Endodermal cell (in vitro differentiated cells): Measurements from ENCODE around the gene ERP27. TPM values are rescaled to one million over a fixed set of nuclear protein-coding genes. Genes with fewer than 3 reads are reported as not detected.

Experiments used
- DNase-seq: peaks from one replicate; pipeline ENCODE4 v3.0.0-alpha.2; 2017
- H3K27ac ChIP-seq: 2 replicates; pipeline ENCODE4 v1.5.1; 2013; ENCODE audit warnings: mild to moderate bottlenecking, low read depth, low read length, moderate library complexity
- H3K27me3 ChIP-seq: 2 replicates; pipeline ENCODE4 v1.6.1; 2013; ENCODE audit warnings: mild to moderate bottlenecking, low read length, moderate library complexity; ENCODE audit not compliant: insufficient read depth, control insufficient read depth, poor library complexity, severe bottlenecking
- H3K36me3 ChIP-seq: 2 replicates; pipeline ENCODE4 v1.7.0; 2013; ENCODE audit warnings: mild to moderate bottlenecking, low read length, moderate library complexity; ENCODE audit not compliant: control insufficient read depth, insufficient read depth
- H3K4me1 ChIP-seq: one replicate; pipeline ENCODE4 v1.7.0; 2013; ENCODE audit warnings: low read length; ENCODE audit not compliant: control insufficient read depth, insufficient read depth
- H3K4me3 ChIP-seq: 2 replicates; pipeline ENCODE4 v1.5.1; 2013; ENCODE audit warnings: mild to moderate bottlenecking, low read length, moderate library complexity
- H3K9ac ChIP-seq: 2 replicates; pipeline ENCODE4 v1.6.1; 2013; ENCODE audit warnings: mild to moderate bottlenecking, low read length, moderate library complexity; ENCODE audit not compliant: poor library complexity, severe bottlenecking; ENCODE audit errors: extremely low read depth
- H3K9me3 ChIP-seq: 2 replicates; pipeline ENCODE4 v1.6.1; 2013; ENCODE audit warnings: mild to moderate bottlenecking, low read length, moderate library complexity; ENCODE audit not compliant: control insufficient read depth
- H3K27ac Mint-ChIP-seq: 2 replicates; pipeline ENCODE4 v1.8.0; 2020; ENCODE audit warnings: mixed read lengths
- H3K27me3 Mint-ChIP-seq: 2 replicates; pipeline ENCODE4 v1.8.0; 2021; ENCODE audit warnings: mild to moderate bottlenecking, mixed read lengths; ENCODE audit not compliant: insufficient read depth
- H3K36me3 Mint-ChIP-seq: 2 replicates; pipeline ENCODE4 v1.8.0; 2020; ENCODE audit warnings: low read depth, mixed read lengths
- H3K4me1 Mint-ChIP-seq: 2 replicates; pipeline ENCODE4 v1.8.0; 2020; ENCODE audit warnings: mixed read lengths
- H3K4me3 Mint-ChIP-seq: 2 replicates; pipeline ENCODE4 v1.8.0; 2020; ENCODE audit warnings: mild to moderate bottlenecking, moderate library complexity, mixed read lengths
- H3K9me3 Mint-ChIP-seq: 2 replicates; pipeline ENCODE4 v1.8.0; 2020; ENCODE audit warnings: mild to moderate bottlenecking, mixed read lengths
- WGBS, 2 experiments: methylation state at CpG; one replicate each; pipeline versions ENCODE4 v1.1.5 to v1.1.7; 2013; ENCODE audit warnings: missing lambda C conversion rate in 2 of 2, mixed read lengths in 1 of 2; ENCODE audit not compliant: insufficient coverage in 1 of 2, insufficient read length in 1 of 2; 5-methylcytosine and 5-hydroxymethylcytosine counted together
- long read RNA-seq, 4 experiments: library from polyadenylated mRNA in 2 of 4; library from RNA in 1 of 4; library from capped mRNA in 1 of 4; stranded (forward) in 3 of 4; unstranded in 1 of 4; transcript quantifications; one replicate each; pipeline ENCODE4 v2.0.0, GENCODE V29; 2020 to 2021; ENCODE audit warnings: inconsistent platforms in 1 of 4
- polyA plus RNA-seq, 2 experiments: library from polyadenylated mRNA; stranded (reverse); fragments of 50-300 nt; gene quantifications; one replicate each; pipeline ENCODE4 v1.2.3, GENCODE V29; 2013
- total RNA-seq, 2 donors: library from RNA; stranded (reverse); fragmentation: NEBNext Ultra II Directional in 1 of 2; extraction: Animal tissue kit (Norgen Biotek cat#: 25700) in 1 of 2; gene quantifications; 2 replicates in 1 of 2; 3 replicates in 1 of 2; pipeline ENCODE4 v1.2.1, GENCODE V29; 2021
- TF ChIP-seq, protein P1 (sequence below): fragments of 200-600 bp; sonication (generic); conservative IDR thresholded peaks from 2 replicates; pipeline ENCODE4 v1.5.0; 2021; ENCODE audit warnings: antibody characterized with exemption, mild to moderate bottlenecking

The ERP27 gene
- total RNA-seq = under 1 TPM; 0.15 to 0.22 TPM
- 0.11 TPM for polyA plus RNA-seq (2013, experiment 1 of 2)
- polyA plus RNA-seq (2013, experiment 2 of 2) = not detected
- long read RNA-seq, experiment 1 = 0 reads
- long read RNA-seq, experiment 2, partial matches to known transcripts = 0 of 4 reads
- long read RNA-seq, experiment 2, other reads (novel, unspliced or antisense) = 0 of 4 reads
- long read RNA-seq, experiment 3, partial matches to known transcripts = 0 of 1 reads
- long read RNA-seq, experiment 3, other reads (novel, unspliced or antisense) = 0 of 1 reads
- long read RNA-seq, experiment 4, partial matches to known transcripts = 0 of 1 reads
- long read RNA-seq, experiment 4, other reads (novel, unspliced or antisense) = 0 of 1 reads

DNA sequence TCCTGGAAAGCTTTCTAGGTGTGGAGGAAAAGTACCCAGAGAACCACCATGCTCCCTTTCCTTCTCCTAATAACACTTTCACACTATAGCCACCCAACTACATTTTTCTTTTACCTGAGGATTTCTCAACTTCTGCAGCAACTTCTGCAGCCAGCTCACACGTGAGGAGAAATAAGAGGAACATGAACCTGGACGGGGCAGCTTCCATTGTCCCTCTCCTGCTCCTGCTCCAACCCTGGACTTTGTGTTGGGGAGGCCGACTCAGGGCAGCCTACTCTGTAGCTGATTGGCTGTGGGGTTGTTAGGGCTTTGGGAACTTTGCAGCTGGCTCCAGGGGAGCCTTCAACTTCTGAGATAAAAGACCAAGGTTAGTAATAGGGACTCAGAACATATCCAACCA is at the start of gene ERP27:
ERP27 (minus strand) TSS at position 237 of the 400 bp plus-strand sequence; CDS start at position 208, 29 bp downstream.
- H3K27me3 Mint-ChIP-seq = no peaks in the 10 kb centered on the region
- no peaks in the 10 kb centered on the region for H3K27me3 ChIP-seq
- H3K4me3 Mint-ChIP-seq = no peak within 1 kb of the TSS
- no peak within 1 kb of the TSS for H3K27ac ChIP-seq
- no peak within 1 kb of the TSS for H3K27ac Mint-ChIP-seq
- no peak within 1 kb of the TSS for H3K4me3 ChIP-seq
- H3K36me3 Mint-ChIP-seq = no peaks in the 10 kb centered on the region
- H3K36me3 ChIP-seq = no peaks in the 10 kb centered on the region
- H3K9me3 Mint-ChIP-seq = no peaks in the 10 kb centered on the region
- no peak for DNase-seq
- 80 to 84% methylated on average over 1 to 3 of the region's 3 CpGs for WGBS, 2 experiments
- no peaks in the 10 kb centered on the region for H3K4me1 ChIP-seq
- no peak within 1 kb of the TSS for H3K9ac ChIP-seq
- TF ChIP-seq, protein P1, sequence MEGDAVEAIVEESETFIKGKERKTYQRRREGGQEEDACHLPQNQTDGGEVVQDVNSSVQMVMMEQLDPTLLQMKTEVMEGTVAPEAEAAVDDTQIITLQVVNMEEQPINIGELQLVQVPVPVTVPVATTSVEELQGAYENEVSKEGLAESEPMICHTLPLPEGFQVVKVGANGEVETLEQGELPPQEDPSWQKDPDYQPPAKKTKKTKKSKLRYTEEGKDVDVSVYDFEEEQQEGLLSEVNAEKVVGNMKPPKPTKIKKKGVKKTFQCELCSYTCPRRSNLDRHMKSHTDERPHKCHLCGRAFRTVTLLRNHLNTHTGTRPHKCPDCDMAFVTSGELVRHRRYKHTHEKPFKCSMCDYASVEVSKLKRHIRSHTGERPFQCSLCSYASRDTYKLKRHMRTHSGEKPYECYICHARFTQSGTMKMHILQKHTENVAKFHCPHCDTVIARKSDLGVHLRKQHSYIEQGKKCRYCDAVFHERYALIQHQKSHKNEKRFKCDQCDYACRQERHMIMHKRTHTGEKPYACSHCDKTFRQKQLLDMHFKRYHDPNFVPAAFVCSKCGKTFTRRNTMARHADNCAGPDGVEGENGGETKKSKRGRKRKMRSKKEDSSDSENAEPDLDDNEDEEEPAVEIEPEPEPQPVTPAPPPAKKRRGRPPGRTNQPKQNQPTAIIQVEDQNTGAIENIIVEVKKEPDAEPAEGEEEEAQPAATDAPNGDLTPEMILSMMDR = no peak
- H3K4me1 Mint-ChIP-seq = peaks cover 14% of the 10 kb centered on the region
- H3K9me3 ChIP-seq = no peaks in the 10 kb centered on the region

DNA sequence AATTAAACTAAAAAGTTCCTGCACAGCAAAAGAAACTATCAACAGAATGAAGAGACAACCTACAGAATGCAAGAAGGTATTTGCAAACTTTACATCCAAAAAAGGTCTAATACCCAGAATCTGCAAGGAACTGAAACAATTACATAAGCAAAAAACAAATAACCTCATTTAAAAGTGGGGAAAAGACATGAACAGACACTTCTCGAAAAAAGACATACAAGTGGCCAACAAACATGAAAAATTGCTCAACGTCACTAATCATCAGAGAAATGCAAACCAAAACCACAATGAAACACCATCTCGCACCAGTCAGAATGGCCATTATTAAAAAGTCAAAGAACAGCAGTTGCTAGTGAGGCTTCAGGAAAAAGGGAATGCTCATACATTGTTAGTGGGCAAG is 49.7 kb upstream of the ERP27 start:
- no peaks in the 10 kb centered on the region for H3K27me3 Mint-ChIP-seq
- H3K27ac Mint-ChIP-seq = no peak overlapping the region
- Histone ChIP-seq H3K27me3 (no peaks in the 10 kb centered on the region), H3K36me3 (no peaks in the 10 kb centered on the region), H3K9me3 (no peaks in the 10 kb centered on the region), H3K27ac (no peak overlapping the region), H3K4me1 (peaks cover 3% of the 10 kb centered on the region), H3K9ac (no peak overlapping the region), H3K4me3 (no peak overlapping the region)
- H3K4me1 Mint-ChIP-seq = peaks cover 3% of the 10 kb centered on the region
- H3K9me3 Mint-ChIP-seq = peaks cover 9% of the 10 kb centered on the region
- DNase-seq = no peak
- TF ChIP-seq, protein P1 = no peak
- 89% methylated on average over 3 of the region's 3 CpGs; no CpG with 5 or more reads in 1 of the 2 experiments for WGBS, 2 experiments
- no peaks in the 10 kb centered on the region for H3K36me3 Mint-ChIP-seq
- H3K4me3 Mint-ChIP-seq = no peak overlapping the region

DNA sequence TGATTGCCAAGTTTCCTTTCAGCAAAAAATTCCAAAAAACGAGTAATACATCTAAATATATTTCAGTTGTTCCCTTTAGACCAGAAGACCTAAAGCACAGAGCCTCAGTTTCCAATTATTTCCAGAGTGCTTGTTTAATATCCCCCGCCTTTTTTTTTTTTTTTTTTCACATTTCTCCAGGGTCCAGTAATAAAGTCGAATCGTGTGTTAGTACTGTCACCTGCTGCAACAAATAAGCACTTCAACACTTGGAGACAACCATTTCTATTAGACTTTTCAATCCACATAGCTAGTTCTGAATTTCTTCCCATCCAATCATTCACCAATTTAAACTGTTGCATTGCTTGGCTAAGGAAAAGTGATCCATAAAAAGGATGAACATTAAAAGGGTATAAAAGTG is 48.1 kb upstream of the ERP27 start:
- H3K27me3 ChIP-seq = no peaks in the 10 kb centered on the region
- WGBS, 2 experiments = 78 to 79% methylated on average over 1 to 4 of the region's 4 CpGs
- TF ChIP-seq, protein P1 = peak; percentile 20
- no peaks in the 10 kb centered on the region for H3K36me3 ChIP-seq
- no peak overlapping the region for H3K9ac ChIP-seq
- no peak for DNase-seq
- H3K36me3 Mint-ChIP-seq = no peaks in the 10 kb centered on the region
- H3K27me3 Mint-ChIP-seq = no peaks in the 10 kb centered on the region
- H3K9me3 Mint-ChIP-seq = peaks cover 8% of the 10 kb centered on the region
- peaks cover 3% of the 10 kb centered on the region for H3K4me1 ChIP-seq
- H3K9me3 ChIP-seq = no peaks in the 10 kb centered on the region
- peaks cover 3% of the 10 kb centered on the region for H3K4me1 Mint-ChIP-seq
- no peak overlapping the region for H3K27ac Mint-ChIP-seq
- H3K4me3 Mint-ChIP-seq = no peak overlapping the region
- H3K27ac ChIP-seq = no peak overlapping the region
- H3K4me3 ChIP-seq = no peak overlapping the region
